Ovary (tissue), 9 donors: ENCODE data around the gene MCRIP1. TPM values are rescaled to one million over a fixed set of nuclear protein-coding genes. Genes with fewer than 3 reads are reported as not detected.

ENCODE experiments used
- DNase-seq, 5 donors: peaks; one replicate each; pipeline ENCODE4 v3.0.0-alpha.2; 2019 to 2020
- H3K27ac ChIP-seq, 2 donors: fragments of 200-600 bp; one replicate each; pipeline versions ENCODE4 v1.5.1 to v1.8.0; 2019 to 2022
- H3K27me3 ChIP-seq: fragments of 200-600 bp; one replicate; pipeline ENCODE4 v1.8.0; 2022
- H3K36me3 ChIP-seq: fragments of 200-600 bp; sonication (generic); one replicate; pipeline ENCODE4 v1.5.1; 2019
- H3K4me1 ChIP-seq: one replicate; pipeline ENCODE4 v1.8.1; 2013; ENCODE audit warnings: mild to moderate bottlenecking, moderate library complexity; ENCODE audit not compliant: insufficient read depth
- H3K4me3 ChIP-seq: fragments of 200-600 bp; sonication (generic); one replicate; pipeline ENCODE4 v1.5.1; 2017
- H3K9me3 ChIP-seq, 2 donors: fragments of 200-600 bp in 1 of 2; sonication (generic) in 1 of 2; one replicate each; pipeline versions ENCODE4 v1.5.1 to v1.8.1; 2013 to 2019; ENCODE audit warnings: mild to moderate bottlenecking in 1 of 2, moderate library complexity in 1 of 2
- CTCF ChIP-seq, 3 donors: fragments of 450-650 bp in 2 of 3; fragments of 200-600 bp in 1 of 3; IDR thresholded peaks; one replicate each; pipeline versions ENCODE4 v1.5.1 to v1.8.0; 2016 to 2022; ENCODE audit warnings: antibody characterized with exemption in 3 of 3, mild to moderate bottlenecking in 1 of 3
- EP300 ChIP-seq: sonication (generic); formaldehyde crosslinking; IDR thresholded peaks from one replicate; pipeline ENCODE4 v1.6.1; 2017; ENCODE audit warnings: antibody characterized with exemption
- POLR2A ChIP-seq: fragments of 450-650 bp; IDR thresholded peaks from one replicate; pipeline ENCODE4 v1.6.1; 2017; ENCODE audit warnings: antibody characterized with exemption, mild to moderate bottlenecking, moderate library complexity
- WGBS, 3 donors: extraction: QIAGEN DNeasy Blood & Tissue Kit in 1 of 3; methylation state at CpG; one replicate each; pipeline versions ENCODE4 v1.1.5 to v1.1.7; 2013 to 2017; 5-methylcytosine and 5-hydroxymethylcytosine counted together
- intact Hi-C, 4 donors: fragments of 100-400 bp; cut with DNase I; formaldehyde crosslinking; loops; one replicate each; pipeline versions ENCODE4 v1.11.0 to v1.15.1; 2022 to 2023
- polyA plus RNA-seq, 2 donors: library from polyadenylated mRNA; stranded (reverse); fragments of 200-250 nt in 1 of 2; fragments of 350-450 nt in 1 of 2; fragmentation: Illumina TruSeq in 1 of 2; extraction: RNeasy Lipid Tissue Mini Kit (QIAGEN cat#74804) in 1 of 2; gene quantifications; one replicate each; pipeline ENCODE4 v1.2.3, GENCODE V29; 2013 to 2014
- total RNA-seq, 7 donors: library from RNA; depleted of rRNA in 2 of 7; stranded (reverse); fragments of >200 nt in 2 of 7; fragmentation: NEBNext Ultra II Directional in 3 of 7; extraction: Animal tissue kit (Norgen Biotek cat#: 25700) in 3 of 7; gene quantifications; one replicate each; pipeline versions ENCODE4 v1.1.0 to v1.2.4, GENCODE V29; 2016 to 2023
- donor health status: DM: no; HTN: no; CAD: no; lungs with moderate emphysema.
- donor health status: DM: no; HTN: no; CAD: no.
- donor health status: Bipolar disorder and iron deficiency.
- donor health status: DM: yes; HTN: yes; CAD: no.
- donor health status: DM: no; HTN: no; CAD: no.
- donor health status: DM: yes; HTN: yes; CAD: no.

MCRIP1 gene
- total and polyA plus RNA-seq, 9 donors: 0.30 to 135 (median 97.0) TPM

- Histone ChIP-seq H3K9me3 (no peaks in the 10 kb centered on the region), H3K36me3 (no peaks in the 10 kb centered on the region), H3K27ac (no peak overlapping the region), H3K4me3 (no peak overlapping the region), H3K4me1 (no peaks in the 10 kb centered on the region), H3K27me3 (no peaks in the 10 kb centered on the region)
- DNase-seq: no peak
- no peak for TF ChIP-seq POLR2A
- no peak for TF ChIP-seq EP300
- TF ChIP-seq CTCF (IDR thresholded peaks at IDR 0.05): no peak
- 43 to 64% (median 59%) methylated on average over 15 to 24 of the region's 24 CpGs for WGBS, 3 donors
- intact Hi-C loops: no loop called here
Measured at GRCh38 chr17:81814748-81815645, 18.1 kb downstream of the MCRIP1 start.

- intact Hi-C loops: no loop called here
- no peak for DNase-seq
- H3K4me3 ChIP-seq: no peak overlapping the region
- 84 to 89% (median 85%) methylated on average over 39 to 41 of the region's 41 CpGs for WGBS, 3 donors
- no peak for TF ChIP-seq EP300
- TF ChIP-seq CTCF (IDR thresholded peaks at IDR 0.05): no peak
- TF ChIP-seq POLR2A: no peak
- no peak overlapping the region for H3K27ac ChIP-seq
- H3K4me1 ChIP-seq: no peaks in the 10 kb centered on the region
- no peaks in the 10 kb centered on the region for H3K9me3 ChIP-seq
- no peaks in the 10 kb centered on the region for H3K27me3 ChIP-seq
- no peaks in the 10 kb centered on the region for H3K36me3 ChIP-seq
Measured at GRCh38 chr17:81813861-81814683, 19.0 kb downstream of the MCRIP1 start.

GRCh38 chr17:81813371-81813684 lies 19.8 kb downstream of the MCRIP1 start:
- Histone ChIP-seq H3K27ac (no peak overlapping the region), H3K4me3 (no peak overlapping the region), H3K27me3 (no peaks in the 10 kb centered on the region), H3K4me1 (no peaks in the 10 kb centered on the region), H3K9me3 (no peaks in the 10 kb centered on the region), H3K36me3 (no peaks in the 10 kb centered on the region)
- intact Hi-C loops: no loop called here
- no peak for DNase-seq
- 85 to 89% (median 88%) methylated on average over 14 to 15 of the region's 15 CpGs for WGBS, 3 donors
- no peak for TF ChIP-seq CTCF (IDR thresholded peaks at IDR 0.05)
- TF ChIP-seq EP300: no peak
- TF ChIP-seq POLR2A: no peak

GRCh38 chr17:81812571-81813370 lies 20.3 kb downstream of the MCRIP1 start:
- WGBS, 3 donors: 72 to 81% (median 74%) methylated on average over 36 to 45 of the region's 45 CpGs
- TF ChIP-seq EP300: no peak
- TF ChIP-seq CTCF (IDR thresholded peaks at IDR 0.05): no peak
- TF ChIP-seq POLR2A: no peak
- intact Hi-C loops: no loop called here

More at GRCh38 chr17:81812571-81813370, 20.3 kb downstream of the MCRIP1 start:
- no peaks in the 10 kb centered on the region for H3K9me3 ChIP-seq
- H3K27ac ChIP-seq: no peak overlapping the region
- DNase-seq: no peak
- no peaks in the 10 kb centered on the region for H3K36me3 ChIP-seq
- H3K27me3 ChIP-seq: no peaks in the 10 kb centered on the region
- H3K4me1 ChIP-seq: no peaks in the 10 kb centered on the region
- H3K4me3 ChIP-seq: no peak overlapping the region
